ENCODE results near the gene TYMS.
"Not testable (repeated sequence)": the region's sequence is repeated elsewhere in the genome, so short reads cannot be mapped to it uniquely, and the experiment has no call there.

Gene TYMS

DNA sequence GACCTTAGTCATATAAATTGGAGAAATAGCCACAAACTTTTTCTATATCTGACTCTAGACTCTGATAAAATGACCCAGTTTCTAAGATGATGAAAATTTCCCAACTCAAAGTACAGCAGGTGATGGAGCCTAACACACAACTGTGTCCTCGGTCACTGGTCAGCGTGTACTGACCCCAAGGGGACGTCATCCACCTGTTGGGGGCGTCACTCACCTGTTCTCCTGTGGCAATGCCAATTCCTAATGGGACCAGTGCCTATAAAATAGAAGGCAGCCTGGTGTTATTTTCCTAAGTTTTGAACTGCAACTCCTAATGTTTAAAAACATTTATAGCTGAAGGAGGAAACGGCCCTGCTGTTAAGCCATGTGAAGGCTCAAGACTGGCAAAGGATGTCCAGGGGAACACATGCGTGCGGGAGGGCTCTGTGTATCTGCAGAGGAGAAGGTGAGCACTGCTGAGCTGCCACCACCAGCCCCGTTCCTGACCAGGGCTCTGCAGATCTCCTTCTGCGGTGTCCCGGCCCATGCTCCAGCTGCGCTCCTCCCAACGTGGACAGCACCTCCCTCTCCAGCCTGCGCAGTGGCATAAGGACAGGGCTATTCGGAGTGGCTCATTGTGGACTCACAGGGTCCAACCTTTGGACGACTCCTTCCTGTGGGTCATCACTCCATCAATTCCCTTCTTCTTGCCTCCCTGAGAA is 21.2 kb downstream of the TYMS start:
- no peak for DNase-seq

- DNase-seq = no peak
Measured at GRCh38 chr18:679516-679915, 22.1 kb downstream of the TYMS start.

DNA sequence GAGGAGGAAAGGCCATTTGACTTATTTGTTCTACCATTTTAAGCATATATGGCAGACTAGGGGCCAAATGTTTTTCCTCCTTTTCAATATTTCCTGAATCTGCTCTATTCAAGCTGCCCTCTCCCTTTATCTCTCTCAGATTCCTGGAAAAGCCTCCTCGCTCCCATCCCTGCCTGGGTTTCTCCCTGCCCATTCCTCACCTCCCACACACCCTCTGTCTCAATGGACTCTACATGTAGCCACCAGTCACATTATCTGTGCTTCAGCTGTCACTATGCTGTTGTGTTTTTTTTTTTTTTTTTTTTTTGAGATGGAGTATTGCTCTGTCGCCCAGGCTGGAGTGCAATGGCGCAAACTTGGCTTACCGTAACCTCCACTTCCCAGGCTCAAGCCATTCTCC is 22.9 kb downstream of the TYMS start:
- no peak for DNase-seq

- DNase-seq = no peak
Measured at GRCh38 chr18:681985-682384, 24.5 kb downstream of the TYMS start.

- not testable (repeated sequence) for DNase-seq
Measured at GRCh38 chr18:682416-682815, 25.0 kb downstream of the TYMS start.

GRCh38 chr18:682833-683232 is 25.4 kb downstream of the TYMS start:
- no peak for DNase-seq

DNA sequence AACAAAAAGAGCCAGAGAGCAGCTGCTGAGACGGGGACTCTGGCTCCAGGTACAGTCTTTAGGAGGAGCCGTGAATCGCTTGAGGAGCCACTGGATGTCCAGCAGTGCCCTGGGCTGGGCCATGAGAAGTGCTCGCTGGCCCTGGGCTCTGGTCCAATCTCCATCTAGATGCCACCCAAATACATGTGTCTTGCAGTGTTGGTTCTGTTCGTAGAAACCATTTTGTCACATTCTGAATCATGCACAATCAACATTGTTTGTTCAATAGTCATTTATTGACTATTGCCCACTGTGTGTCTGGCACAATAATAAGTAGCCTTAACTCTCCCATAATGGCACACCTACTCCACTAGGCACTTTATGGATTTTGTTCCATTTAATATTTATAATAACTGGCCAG is 26.1 kb downstream of the TYMS start:
- DNase-seq = no peak

- DNase-seq = no peak
Measured at GRCh38 chr18:685438-685837, 28.0 kb downstream of the TYMS start.

DNA sequence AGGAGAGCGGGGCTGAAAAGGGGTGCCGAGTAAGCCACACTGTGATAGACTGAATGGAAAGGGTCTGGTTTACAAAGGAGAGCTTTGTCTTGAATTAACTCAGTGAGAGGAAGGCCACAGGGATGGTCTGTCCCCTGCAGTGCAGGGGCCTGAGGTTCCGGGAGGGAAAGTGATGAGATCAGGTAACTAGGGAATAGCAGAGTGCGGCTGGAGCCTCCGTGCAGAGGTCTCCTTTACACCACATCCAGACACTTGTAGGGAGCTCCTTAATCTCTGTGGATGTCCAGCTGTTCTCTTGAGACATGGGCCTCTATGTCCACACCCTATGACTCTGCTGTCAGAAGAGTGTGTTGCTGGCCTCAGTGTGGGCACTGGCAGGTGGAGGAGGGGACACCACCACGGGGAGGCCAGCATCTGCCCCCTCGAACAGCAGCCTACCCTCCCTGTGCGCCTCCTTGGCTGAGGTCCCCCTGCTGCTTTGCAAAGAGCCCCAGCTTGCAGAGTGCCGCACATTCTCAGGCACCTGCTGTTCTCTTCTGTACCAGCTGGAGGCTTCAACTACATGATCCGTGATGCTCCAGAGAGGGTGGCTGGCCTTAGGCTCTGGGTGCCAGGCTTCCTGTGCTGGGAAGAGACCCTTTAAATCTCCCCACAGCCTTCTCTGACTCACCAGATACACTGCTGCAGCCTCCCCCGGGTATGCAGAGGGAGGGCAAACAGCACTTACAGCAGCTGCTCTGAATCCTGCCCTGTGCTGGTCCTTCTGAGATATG is 29.1 kb downstream of the TYMS start:
- DNase-seq = no peak

GRCh38 chr18:688323-688722 is 30.9 kb downstream of the TYMS start:
- no peak for DNase-seq

DNA sequence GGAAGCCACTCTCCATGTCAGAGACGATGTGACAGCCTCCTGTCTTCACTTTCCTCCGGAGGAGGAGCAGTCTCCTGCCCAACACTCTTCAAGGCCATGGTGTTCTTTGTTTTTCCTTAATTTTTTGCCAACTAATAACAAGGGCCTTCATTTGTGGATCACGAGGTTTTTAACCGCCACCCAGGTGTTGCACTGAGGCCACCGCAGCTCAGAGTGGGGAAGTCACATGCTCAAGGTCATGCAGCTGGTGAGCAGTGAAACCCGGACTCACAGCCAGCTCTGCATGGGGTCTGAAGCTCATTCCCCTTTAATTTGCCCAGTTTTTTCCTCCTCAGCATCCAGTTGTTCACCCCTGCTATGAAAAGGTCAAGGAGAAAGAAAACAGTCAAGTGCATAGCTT is 35.4 kb downstream of the TYMS start:
- DNase-seq = no peak

DNA sequence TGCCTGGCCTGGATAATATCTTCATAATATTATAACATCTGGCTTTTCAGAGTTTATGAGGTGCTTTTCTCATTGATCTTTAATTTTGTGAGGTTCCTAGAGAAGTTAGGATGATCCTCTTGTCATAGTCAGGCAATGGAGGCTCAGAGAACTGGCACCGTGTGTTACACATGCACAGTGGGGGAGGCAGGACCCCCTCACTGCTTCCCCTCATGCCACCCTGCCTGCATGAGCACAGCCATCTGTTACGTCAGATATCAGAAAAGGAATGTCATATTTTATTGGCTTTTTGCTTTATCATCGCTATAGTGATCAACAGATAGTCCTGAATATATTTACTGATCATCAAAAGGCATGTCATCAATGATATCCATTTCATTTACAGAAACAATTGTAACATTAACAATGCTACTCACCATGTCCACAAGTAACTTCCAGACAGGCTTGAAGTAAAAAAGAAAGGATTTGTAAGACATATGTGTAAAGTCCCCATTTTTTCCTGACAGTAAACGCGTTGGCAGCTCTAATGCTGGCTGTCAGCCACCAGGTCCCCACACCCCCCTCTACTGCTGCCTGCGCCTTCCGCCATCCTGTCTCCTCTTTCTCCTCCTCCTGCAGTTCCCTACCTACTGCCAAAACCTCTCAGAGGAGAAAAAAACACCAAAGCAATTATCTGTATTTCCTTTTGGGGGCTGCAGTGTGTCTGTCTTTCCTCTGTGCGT is 36.2 kb downstream of the TYMS start:
- no peak for DNase-seq

- no peak for DNase-seq
Measured at GRCh38 chr18:697012-697411, 39.6 kb downstream of the TYMS start.

DNA sequence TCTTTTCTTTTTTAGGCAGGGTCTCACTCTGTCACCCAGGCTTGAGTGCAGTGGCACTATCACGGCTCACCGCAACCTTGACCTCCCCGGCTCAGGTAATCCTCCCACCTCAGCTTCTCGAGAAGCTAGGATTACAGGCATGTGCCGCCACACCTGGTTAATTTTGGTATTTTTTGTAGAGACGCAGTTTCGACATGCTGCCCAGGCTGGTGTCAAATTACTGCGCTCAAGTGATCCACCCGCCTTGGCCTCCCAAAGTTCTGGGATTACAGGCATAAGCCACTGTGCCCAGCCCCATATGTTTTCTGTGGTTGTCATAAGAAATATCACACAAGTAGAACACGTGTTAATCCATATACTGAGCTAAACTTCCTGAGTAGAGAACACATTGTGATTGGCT is 40.3 kb downstream of the TYMS start:
- no peak for DNase-seq

DNA sequence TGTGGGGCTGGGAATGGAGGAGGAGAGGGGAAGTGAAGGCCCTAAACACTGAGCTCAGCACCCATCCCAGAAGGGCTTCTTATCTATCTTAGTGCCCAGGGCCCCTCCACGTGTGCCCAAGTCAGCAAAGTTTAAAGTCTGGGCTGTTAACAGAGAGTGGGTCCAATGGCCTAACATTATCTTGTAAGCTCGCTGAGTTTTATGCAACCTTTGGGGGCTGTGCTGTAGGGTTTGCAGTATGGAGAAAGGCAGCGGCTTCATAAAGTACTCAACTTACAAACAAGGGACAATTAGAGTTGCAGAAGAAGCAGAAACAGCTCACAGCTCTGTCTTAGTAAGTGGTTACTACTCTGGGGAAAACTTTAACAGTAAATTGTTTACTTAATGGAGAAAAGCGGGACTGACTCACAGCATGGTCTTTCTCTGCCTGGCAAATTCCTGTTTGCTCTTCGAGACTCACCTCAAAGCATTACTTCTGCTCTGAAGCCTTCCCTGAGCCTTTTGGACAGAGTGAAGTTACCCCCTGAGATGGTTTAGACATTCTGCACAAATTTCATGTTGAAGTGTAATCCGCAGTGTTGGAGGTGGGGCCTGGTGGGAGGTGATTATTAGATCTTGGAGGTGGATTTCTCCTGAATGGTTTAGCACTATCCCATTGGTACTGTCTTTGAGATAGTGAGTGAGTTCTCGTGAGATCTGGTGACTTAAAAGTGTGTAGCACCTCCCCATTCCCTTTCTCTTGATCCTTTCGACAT is 45.9 kb downstream of the TYMS start:
- no peak for DNase-seq

DNA sequence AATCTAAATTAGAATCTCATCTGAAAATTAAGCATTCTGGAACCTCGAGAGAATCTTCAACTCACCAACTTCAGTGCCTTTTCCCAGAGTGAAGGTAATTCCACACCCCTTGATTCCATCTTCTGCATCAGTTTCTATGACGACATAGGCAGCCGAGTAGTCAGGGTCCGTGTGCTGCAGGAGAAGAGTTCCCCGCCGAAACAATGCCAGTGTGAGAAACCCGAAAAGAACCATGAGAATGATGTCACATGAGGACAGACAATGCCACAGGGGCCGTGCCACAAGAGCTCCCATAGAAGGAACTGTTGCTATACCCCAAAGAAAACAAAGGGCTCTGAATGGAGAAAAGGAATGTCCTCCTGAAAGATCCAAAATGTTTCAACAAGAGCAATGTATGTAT is 49.0 kb downstream of the TYMS start:
- DNase-seq = no peak

GRCh38 chr18:708096-708495 is 50.6 kb downstream of the TYMS start:
- no peak for DNase-seq

DNA sequence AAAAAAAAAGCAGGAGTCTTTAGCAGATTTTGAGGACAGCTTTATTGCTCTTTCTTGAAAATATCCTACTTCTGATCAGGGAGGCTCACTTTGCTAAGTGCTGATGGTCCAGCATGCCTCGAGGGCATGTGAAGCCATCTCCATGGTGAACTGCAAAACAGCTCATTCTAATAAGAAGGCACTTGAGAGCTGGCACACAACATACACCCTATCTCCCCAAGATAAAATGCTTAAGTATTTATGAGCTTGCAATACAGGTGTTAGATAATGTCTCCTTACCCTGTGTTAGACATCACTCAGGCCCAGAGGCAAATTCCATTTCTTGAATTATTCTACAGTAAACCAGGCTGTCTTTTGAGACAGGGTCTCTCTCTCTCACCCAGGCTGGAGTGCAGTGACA is 52.3 kb downstream of the TYMS start:
- no peak for DNase-seq

DNA sequence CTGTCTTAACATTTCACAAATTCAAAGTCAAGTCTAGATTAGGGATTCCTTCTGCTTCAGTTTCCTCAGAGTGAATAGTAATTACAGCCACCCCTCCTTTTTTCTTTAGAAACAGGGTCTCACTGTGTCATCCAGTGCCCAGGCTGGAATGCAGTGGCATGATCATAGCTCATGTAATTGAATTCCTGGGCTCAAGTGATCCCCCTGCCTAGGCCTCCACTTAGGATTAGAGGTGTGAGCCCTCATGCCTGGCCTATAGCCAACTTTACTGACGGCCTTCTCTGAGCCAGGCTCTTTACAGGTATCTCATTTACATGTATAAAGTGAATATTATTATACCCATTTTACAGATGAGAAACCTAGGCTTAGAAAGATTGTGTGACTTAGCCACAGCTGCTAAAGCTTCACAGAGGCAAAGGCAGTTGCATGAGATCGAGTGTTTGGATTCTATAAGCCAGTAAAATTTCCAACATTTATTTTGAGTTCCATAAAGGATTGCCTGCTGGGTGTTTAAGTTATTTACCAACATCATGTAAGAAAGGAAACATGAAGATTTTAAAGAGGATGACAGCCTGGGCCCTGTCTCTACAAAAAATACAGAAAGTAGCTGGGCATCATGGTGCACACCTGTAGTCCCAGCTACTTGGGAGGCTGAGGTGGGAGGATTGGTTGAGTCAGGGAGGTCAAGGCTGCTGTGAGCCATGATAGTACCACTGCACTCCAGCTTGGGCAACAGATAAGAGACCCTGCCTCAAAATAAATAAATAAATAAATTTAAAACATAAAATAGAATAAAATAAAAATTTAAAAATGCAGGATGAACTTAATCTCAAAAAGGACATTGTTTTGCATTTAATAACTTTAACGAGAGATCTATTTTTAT is 53.2 kb downstream of the TYMS start:
- DNase-seq = no peak

GRCh38 chr18:711310-711656 is 53.8 kb downstream of the TYMS start:
- no peak for DNase-seq

- DNase-seq = peak; percentile 26
Measured at GRCh38 chr18:711657-712400, 54.4 kb downstream of the TYMS start.
